GM12801 (cell line): ENCODE results near the gene EPB42.

Experiments
- TF ChIP-seq, protein P1 (sequence below): IDR thresholded peaks from one replicate; pipeline ENCODE4 v1.5.1; 2011; ENCODE audit warnings: control low read depth; ENCODE audit not compliant: insufficient read length; ENCODE audit errors: extremely low read depth

The EPB42 gene

DNA sequence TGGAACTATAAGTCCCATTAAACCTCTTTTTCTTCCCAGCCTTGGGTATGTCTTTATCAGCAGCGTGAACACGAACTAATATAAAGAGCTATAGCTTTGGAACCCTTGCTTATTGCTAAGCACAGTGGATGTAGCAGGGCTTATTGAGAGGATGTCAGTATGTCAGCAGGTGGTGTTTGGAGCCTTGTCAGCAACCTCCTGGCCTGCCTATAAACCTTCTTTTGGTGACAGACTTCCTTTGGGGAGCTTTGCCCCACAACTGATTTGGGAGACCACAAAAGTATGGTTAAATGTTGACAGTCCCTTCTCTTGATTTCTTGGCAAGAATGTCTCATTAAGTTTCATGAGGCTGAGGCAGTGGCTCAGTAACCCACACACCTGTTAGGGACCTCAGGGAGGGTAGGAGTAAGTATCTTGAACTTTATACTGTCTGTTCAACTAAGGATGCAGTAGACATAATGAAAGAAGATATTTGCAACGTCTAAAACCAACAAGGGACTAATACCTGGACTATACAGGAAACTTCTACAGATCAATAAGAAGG lies 20.8 kb downstream of the EPB42 start:
- TF ChIP-seq, protein P1, sequence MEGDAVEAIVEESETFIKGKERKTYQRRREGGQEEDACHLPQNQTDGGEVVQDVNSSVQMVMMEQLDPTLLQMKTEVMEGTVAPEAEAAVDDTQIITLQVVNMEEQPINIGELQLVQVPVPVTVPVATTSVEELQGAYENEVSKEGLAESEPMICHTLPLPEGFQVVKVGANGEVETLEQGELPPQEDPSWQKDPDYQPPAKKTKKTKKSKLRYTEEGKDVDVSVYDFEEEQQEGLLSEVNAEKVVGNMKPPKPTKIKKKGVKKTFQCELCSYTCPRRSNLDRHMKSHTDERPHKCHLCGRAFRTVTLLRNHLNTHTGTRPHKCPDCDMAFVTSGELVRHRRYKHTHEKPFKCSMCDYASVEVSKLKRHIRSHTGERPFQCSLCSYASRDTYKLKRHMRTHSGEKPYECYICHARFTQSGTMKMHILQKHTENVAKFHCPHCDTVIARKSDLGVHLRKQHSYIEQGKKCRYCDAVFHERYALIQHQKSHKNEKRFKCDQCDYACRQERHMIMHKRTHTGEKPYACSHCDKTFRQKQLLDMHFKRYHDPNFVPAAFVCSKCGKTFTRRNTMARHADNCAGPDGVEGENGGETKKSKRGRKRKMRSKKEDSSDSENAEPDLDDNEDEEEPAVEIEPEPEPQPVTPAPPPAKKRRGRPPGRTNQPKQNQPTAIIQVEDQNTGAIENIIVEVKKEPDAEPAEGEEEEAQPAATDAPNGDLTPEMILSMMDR: no peak

DNA sequence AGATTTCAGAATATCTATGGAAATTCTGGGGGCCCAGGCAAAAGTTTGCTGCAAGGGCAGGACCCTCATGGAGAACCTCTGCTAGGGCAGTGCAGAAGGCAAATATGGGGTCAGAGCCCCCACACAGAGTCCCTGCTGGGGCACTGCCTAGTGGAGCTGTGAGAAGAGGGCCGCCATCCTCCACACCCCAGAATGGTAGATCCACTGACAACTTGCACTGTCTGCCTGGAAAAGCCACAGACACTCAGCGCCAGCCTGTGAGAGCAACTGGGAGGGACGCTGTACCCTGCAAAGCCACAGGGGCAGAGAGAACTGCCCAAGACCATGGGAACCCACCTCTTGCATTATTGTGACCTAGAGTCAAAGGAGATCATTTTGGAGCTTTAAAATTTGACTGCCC lies 21.8 kb downstream of the EPB42 start:
- TF ChIP-seq, protein P1: no peak

DNA sequence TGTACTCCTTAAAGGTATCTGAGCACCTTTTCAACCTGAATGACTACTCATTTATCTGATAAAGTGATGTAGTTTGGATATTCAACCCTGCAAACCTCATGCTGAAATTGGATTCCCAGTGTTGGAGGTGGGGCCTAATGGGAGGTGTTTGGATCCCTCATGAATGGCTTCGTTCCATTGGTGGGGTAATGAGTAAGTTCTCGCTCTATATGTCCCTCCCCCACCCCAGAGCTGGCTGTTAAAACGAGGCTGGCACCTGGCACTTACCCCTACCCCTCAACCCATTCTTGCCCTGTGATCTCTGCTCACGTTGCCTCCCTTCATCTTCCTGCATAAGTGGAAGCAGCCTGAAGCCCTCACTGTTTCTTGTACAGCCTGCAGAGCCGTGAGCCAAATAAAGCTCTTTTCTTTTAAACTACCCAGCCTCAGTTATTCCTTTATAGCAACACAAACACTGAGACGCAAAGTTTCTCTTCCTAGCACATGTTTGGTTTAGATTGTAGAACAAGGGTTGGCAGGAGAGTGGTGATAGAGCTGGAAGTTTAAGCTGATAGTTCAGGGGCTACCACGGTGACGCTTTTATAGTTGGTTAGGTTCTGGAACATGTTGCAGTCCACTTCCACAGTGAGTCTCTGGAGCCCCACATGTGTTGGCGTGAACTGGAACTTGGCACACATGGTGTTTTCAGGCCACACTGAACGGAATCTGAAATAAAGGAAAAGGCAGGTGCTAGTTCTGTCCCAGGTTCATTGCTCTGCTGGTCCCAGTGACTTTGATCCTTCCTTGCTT lies 23.9 kb downstream of the EPB42 start:
- TF ChIP-seq, protein P1: no peak

DNA sequence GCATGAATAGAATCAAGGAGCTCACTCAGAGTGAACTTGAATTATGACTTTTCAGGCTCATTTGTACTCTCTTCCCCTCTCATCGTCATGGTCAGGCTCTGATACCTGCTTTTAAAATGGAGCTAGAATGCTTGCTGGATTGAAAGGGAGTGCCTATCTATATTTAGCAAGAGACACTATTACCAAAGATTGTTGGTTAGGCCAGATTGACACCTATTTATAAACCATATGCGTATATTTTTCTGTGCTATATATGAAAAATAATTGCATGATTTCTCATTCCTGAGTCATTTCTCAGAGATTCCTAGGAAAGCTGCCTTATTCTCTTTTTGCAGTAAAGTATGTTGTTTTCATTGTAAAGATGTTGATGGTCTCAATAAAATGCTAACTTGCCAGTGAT lies 26.0 kb downstream of the EPB42 start:
- TF ChIP-seq, protein P1: no peak

DNA sequence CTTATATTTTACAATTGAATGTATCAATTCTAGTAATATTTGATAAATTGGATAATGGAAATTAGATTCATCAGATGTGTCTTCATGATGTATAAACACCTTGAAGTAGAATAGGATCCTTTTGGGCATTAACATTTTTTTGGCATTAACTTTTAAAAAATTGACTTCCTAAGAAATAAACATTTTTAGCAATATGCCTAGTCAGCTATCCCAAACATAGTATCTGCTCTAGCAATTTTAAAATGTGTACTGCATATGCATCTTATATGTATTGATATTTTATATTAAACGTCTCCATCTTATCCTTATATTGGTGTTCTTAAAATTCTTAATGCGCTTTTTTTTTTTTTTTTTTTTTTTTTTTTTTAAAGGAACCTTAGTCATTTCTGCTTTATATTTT lies 27.1 kb downstream of the EPB42 start:
- TF ChIP-seq, protein P1: no peak

DNA sequence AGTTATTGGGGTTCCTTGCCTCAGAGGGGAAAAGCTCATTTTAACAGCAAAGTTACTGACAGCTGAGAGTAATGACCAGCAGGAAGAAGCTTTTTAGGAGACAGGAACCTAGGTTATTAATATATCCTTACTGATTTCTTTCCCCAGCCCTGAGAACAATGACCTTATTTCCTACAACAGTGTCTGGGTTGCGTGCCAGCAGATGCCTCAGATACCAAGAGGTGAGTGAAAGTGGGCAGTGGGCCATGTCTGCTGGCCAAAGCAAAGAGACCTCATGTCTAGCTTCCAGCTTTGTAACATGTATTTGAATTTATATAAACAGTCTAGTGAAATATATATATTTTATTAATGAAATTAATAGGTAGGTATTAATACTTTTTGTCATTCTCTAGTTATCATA lies 30.6 kb downstream of the EPB42 start:
- TF ChIP-seq, protein P1: no peak

DNA sequence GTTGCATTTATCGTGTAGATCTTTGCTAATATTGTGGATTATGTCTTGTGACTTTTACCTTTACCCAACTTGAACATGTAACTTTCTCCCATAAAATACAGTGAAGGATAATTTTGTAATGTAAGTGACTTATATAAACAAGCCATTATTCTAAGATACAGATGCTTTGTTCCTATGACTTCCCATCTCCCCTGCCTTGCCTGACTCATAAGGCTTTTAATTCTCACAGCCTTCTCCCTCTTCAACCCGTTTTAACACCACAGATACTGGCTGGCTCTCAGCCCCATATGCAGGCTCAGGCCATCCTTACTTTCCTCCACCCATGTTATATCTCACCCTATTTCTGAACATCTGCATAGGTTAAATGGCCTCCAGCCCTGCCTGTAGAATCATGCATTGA lies 31.5 kb downstream of the EPB42 start:
- TF ChIP-seq, protein P1: no peak
